ENCODE results near the gene LGALS9B. TPM values are rescaled to one million over a fixed set of nuclear protein-coding genes. Genes with fewer than 3 reads are reported as not detected.
"Not testable (repeated sequence)": the region's sequence is repeated elsewhere in the genome, so short reads cannot be mapped to it uniquely, and the experiment has no call there.

Gene LGALS9B
- total RNA-seq, 1 donor from 2014 or later, result not detected

DNA sequence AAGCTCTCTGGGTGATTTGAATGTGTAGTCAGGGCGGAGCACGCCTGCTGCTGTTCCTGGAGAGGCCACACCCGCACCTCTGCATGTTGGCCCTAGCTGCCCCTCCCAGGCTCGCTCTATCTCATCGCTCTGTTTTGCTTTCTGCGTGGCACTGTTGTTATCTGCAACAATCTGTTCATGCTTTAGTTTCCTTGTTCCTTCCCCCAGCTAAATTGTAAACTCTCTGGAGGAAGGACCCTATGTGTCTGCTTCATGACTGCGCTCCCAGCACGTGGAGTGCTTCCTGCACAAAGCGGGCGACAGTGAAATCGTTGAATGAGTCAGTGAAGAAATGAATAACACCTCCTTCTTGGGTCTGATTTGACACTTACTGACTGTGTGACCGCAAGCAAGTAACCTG is 16.5 kb downstream of the LGALS9B start:
- not testable (repeated sequence) for H3K27me3 ChIP-seq (ENCODE audit: control insufficient read depth, insufficient read depth, low read length); DNase-seq (ENCODE audit: low read depth); H3K4me3 ChIP-seq (ENCODE audit: low read depth, low read length); H3K36me3 ChIP-seq (ENCODE audit: control insufficient read depth, insufficient read depth, low read length)

GRCh38 chr17:20447534-20448321 is 19.6 kb downstream of the LGALS9B start:
- H3K36me3 ChIP-seq (ENCODE audit: control insufficient read depth, insufficient read depth, low read length); DNase-seq (ENCODE audit: low read depth); H3K27me3 ChIP-seq (ENCODE audit: control insufficient read depth, insufficient read depth, low read length); H3K4me3 ChIP-seq (ENCODE audit: low read depth, low read length): not testable (repeated sequence)

- H3K4me3 ChIP-seq (ENCODE audit: low read depth, low read length); H3K36me3 ChIP-seq (ENCODE audit: control insufficient read depth, insufficient read depth, low read length); DNase-seq (ENCODE audit: low read depth); H3K27me3 ChIP-seq (ENCODE audit: control insufficient read depth, insufficient read depth, low read length): not testable (repeated sequence)
- TF ChIP-seq CTCF (IDR thresholded peaks at IDR 0.05; ENCODE audit: insufficient read depth, low read length, poor library complexity, severe bottlenecking), result peak; percentile 7
These were observed 20.4 kb downstream of the LGALS9B start for GRCh38 chr17:20446895-20447294.

DNA sequence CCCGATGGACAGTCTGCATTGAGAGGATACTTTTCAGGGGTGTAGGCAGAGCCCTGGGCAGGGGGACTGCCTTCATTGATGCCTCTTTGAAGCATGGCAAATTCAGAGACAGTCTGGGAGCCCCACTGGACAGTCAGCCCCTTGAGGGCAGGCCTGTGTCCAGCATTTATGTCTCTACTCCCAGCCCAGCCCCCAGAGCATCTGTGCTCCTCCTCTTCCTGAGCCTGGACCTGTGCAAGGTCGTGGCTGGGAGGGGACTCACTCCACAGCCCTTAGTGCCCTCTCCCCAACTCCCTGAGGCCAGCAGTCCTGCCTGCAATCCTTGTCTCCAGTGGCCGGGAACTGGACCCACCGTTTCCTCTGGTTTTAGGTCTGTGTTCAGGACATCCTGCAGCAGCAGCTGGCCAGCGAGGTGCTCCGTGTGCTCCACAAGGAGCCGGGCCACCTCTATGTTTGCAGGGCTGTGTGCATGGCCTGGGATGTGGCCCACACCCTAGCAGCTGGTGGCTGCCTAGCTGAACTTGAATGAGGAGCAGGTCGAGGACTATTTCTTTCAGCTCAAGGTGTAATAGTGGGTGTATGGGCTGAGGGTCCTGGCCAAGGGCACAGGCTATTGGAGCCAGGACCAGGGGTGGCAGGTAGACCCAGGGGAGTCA is 22.6 kb downstream of the LGALS9B start:
- H3K36me3 ChIP-seq (ENCODE audit: control insufficient read depth, insufficient read depth, low read length); H3K27me3 ChIP-seq (ENCODE audit: control insufficient read depth, insufficient read depth, low read length); DNase-seq (ENCODE audit: low read depth); H3K4me3 ChIP-seq (ENCODE audit: low read depth, low read length): not testable (repeated sequence)

DNA sequence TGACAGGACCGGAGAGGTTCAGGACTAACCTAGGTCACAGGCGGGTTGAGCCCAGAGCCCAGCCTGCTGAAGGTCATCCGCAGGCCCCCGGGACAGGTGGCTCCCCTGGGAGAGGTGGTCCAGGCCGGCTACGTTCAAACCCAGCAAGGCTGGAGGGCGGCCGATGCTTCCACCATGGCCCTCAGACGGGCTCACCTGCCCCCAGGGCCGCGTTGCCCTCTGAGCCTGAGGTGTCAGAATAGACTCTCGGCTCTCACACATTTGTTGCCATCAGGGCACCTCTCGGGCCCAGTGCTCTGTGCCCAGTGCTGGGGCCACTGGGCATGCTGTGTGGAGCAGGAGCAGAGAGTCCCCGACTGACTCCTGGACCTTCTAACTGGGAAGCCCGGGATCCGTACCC is 23.2 kb downstream of the LGALS9B start:
- H3K27me3 ChIP-seq (ENCODE audit: control insufficient read depth, insufficient read depth, low read length); DNase-seq (ENCODE audit: low read depth): not testable (repeated sequence)

GRCh38 chr17:20443632-20444031 is 23.7 kb downstream of the LGALS9B start:
- not testable (repeated sequence) for H3K4me3 ChIP-seq (ENCODE audit: low read depth, low read length); H3K36me3 ChIP-seq (ENCODE audit: control insufficient read depth, insufficient read depth, low read length); H3K27me3 ChIP-seq (ENCODE audit: control insufficient read depth, insufficient read depth, low read length); DNase-seq (ENCODE audit: low read depth)

More for the DNA sequence above, 23.2 kb downstream of the LGALS9B start:
- not testable (repeated sequence) for H3K4me3 ChIP-seq (ENCODE audit: low read depth, low read length); H3K36me3 ChIP-seq (ENCODE audit: control insufficient read depth, insufficient read depth, low read length)

- H3K36me3 ChIP-seq (ENCODE audit: control insufficient read depth, insufficient read depth, low read length); H3K27me3 ChIP-seq (ENCODE audit: control insufficient read depth, insufficient read depth, low read length); DNase-seq (ENCODE audit: low read depth); H3K4me3 ChIP-seq (ENCODE audit: low read depth, low read length): not testable (repeated sequence)
These were observed 26.7 kb downstream of the LGALS9B start for GRCh38 chr17:20440665-20441064.

DNA sequence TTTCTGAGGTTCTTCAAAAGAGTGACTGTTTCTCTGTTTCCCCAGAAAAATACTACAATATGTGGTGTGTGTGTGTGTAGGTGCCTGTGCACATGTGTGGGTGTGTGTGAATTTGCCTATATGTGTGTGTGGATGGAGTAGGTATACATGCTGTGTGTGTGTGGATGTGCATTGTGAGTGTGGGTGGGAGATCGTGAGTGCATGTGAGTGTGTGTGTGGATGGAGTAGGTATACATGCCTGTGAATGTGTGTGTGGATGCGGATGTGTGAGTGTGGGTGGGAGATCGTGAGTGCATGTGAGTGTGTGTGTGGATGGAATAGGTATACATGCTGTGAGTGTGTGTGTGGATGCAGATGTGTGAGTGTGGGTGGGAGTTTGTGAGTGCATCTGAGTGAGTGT is 32.2 kb downstream of the LGALS9B start:
- H3K4me3 ChIP-seq (ENCODE audit: low read depth, low read length); DNase-seq (ENCODE audit: low read depth); H3K36me3 ChIP-seq (ENCODE audit: control insufficient read depth, insufficient read depth, low read length); H3K27me3 ChIP-seq (ENCODE audit: control insufficient read depth, insufficient read depth, low read length): not testable (repeated sequence)

DNA sequence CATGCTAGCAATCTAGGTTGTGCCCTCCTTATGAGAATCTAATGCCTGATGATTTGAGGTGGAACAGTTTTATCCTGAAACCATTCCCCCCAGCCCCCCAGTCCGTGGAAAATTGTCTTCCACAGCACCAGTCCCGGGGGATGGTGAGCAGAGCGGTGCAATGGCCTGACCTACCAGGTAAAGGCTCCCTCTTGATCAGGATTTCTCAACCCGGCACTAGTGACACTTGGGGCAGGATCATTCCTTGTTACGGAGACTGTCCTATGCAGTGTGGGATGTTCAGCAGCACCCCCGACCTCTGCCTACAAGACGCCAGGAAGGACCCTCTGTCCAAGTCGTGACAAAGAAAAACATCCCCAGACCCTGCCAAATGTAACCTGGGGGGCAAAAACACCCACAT is 34.0 kb downstream of the LGALS9B start:
- not testable (repeated sequence) for H3K27me3 ChIP-seq (ENCODE audit: control insufficient read depth, insufficient read depth, low read length); H3K36me3 ChIP-seq (ENCODE audit: control insufficient read depth, insufficient read depth, low read length); H3K4me3 ChIP-seq (ENCODE audit: low read depth, low read length); DNase-seq (ENCODE audit: low read depth)

GRCh38 chr17:20427264-20427663 is 40.1 kb downstream of the LGALS9B start:
- not testable (repeated sequence) for H3K27me3 ChIP-seq (ENCODE audit: control insufficient read depth, insufficient read depth, low read length); DNase-seq (ENCODE audit: low read depth); H3K4me3 ChIP-seq (ENCODE audit: low read depth, low read length); H3K36me3 ChIP-seq (ENCODE audit: control insufficient read depth, insufficient read depth, low read length)

DNA sequence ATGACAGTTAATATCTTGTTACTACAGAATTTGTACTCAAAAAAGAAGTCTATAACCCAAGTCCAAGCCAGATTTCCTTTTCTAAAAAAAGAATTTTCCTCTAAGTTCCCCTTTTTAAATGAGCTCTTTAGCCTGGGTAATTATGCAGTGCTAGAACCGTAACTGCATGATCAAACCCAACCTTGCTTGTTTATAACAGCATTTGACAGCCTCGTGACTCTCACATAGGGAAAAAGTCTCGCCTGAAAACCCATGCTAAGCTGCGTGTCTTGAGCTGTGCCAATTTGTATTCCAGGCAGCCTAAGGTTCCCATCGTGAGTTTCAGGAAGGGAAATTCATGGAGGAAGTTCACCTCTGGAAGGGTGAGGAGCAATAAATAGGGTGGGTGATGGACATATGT is 44.5 kb downstream of the LGALS9B start:
- H3K4me3 ChIP-seq (ENCODE audit: low read depth, low read length); H3K36me3 ChIP-seq (ENCODE audit: control insufficient read depth, insufficient read depth, low read length); DNase-seq (ENCODE audit: low read depth); H3K27me3 ChIP-seq (ENCODE audit: control insufficient read depth, insufficient read depth, low read length): not testable (repeated sequence)

DNA sequence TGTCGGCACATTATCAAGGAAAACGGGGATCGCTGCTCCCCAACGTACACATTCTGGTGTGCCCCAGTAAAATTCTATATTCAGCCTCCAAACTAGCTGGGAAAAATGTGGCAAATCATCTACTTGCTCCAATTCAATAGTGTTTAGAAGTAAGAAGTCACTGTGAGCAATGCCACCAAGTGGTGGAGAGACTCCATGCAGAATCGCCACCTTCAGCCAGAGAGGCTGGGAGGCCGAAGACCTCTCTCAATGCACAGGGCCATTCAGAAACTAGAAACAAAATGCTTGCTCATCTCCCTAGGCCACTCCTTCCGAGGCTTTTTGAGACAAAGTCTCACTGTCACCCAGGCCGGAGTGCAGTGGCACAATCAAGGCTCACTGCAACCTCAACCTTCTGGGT is 48.5 kb downstream of the LGALS9B start:
- DNase-seq (ENCODE audit: low read depth); H3K27me3 ChIP-seq (ENCODE audit: control insufficient read depth, insufficient read depth, low read length); H3K36me3 ChIP-seq (ENCODE audit: control insufficient read depth, insufficient read depth, low read length); H3K4me3 ChIP-seq (ENCODE audit: low read depth, low read length): not testable (repeated sequence)

GRCh38 chr17:20417492-20418080 is 49.8 kb downstream of the LGALS9B start:
- not testable (repeated sequence) for DNase-seq (ENCODE audit: low read depth); H3K4me3 ChIP-seq (ENCODE audit: low read depth, low read length); H3K36me3 ChIP-seq (ENCODE audit: control insufficient read depth, insufficient read depth, low read length); H3K27me3 ChIP-seq (ENCODE audit: control insufficient read depth, insufficient read depth, low read length)

GRCh38 chr17:20416381-20416911 is 50.9 kb downstream of the LGALS9B start:
- not testable (repeated sequence) for DNase-seq (ENCODE audit: low read depth); H3K27me3 ChIP-seq (ENCODE audit: control insufficient read depth, insufficient read depth, low read length); H3K4me3 ChIP-seq (ENCODE audit: low read depth, low read length); H3K36me3 ChIP-seq (ENCODE audit: control insufficient read depth, insufficient read depth, low read length)
